OCI-LY7 (cell line): Measurements from ENCODE around the gene CACNA1D. TPM values are rescaled to one million over a fixed set of nuclear protein-coding genes. Genes with fewer than 3 reads are reported as not detected.

Experiments used
- BruUV-seq: library from RNA; stranded (reverse); fragments of 400-500 nt; replicated peaks from 2 replicates; lab custom pipeline; 2021; lab: Mats Ljungman, UMichigan
- CTCF ChIA-PET: fragments of 300-600 bp; sonication (Branson Sonifier 250); formaldehyde crosslinking; loops from one replicate; lab custom pipeline; 2022; ENCODE audit warnings: antibody characterized with exemption; ENCODE audit not compliant: unreplicated experiment; lab: Charles Lee
- POLR2A ChIA-PET: fragments of 300-600 bp; sonication (Branson Sonifier 250); formaldehyde crosslinking; loops from one replicate; lab custom pipeline; 2022; ENCODE audit warnings: antibody characterized with exemption; lab: Charles Lee
- DNase-seq: peaks from one replicate; pipeline ENCODE4 v3.0.0-alpha.2; 2015; ENCODE audit warnings: low spot score
- H2AFZ ChIP-seq: fragments of 200-600 bp; sonication (generic), shearing (Covaris generic); 2 replicates; pipeline ENCODE4 v1.6.1; 2014; ENCODE audit warnings: mild to moderate bottlenecking, antibody characterized with exemption, low read length, moderate library complexity
- H3K27ac ChIP-seq: fragments of 200-600 bp; sonication (generic); 2 replicates; pipeline ENCODE4 v1.5.1; 2014; ENCODE audit warnings: mixed run types, low read depth, mild to moderate bottlenecking, moderate library complexity, low read length, inconsistent platforms; ENCODE audit not compliant: poor library complexity, severe bottlenecking
- H3K36me3 ChIP-seq: fragments of 200-600 bp; sonication (generic); 2 replicates; pipeline ENCODE4 v1.6.1; 2014; ENCODE audit warnings: mild to moderate bottlenecking, antibody characterized with exemption, low read length, moderate library complexity, mixed read lengths; ENCODE audit not compliant: insufficient read depth
- H3K4me1 ChIP-seq: fragments of 200-600 bp; sonication (generic); 2 replicates; pipeline ENCODE4 v1.5.1; 2014; ENCODE audit warnings: mild to moderate bottlenecking, low read length; ENCODE audit not compliant: insufficient read depth, poor library complexity, severe bottlenecking
- H3K4me2 ChIP-seq: fragments of 200-600 bp; sonication (generic); 2 replicates; pipeline ENCODE4 v1.6.1; 2014; ENCODE audit warnings: mild to moderate bottlenecking, low read length
- H3K4me3 ChIP-seq: fragments of 200-600 bp; sonication (generic); 2 replicates; pipeline ENCODE4 v1.5.1; 2014; ENCODE audit warnings: mild to moderate bottlenecking, low read depth, low read length; ENCODE audit not compliant: poor library complexity, severe bottlenecking
- H3K79me2 ChIP-seq: fragments of 200-600 bp; sonication (generic); 2 replicates; pipeline ENCODE4 v1.6.1; 2016; ENCODE audit warnings: low read depth, mild to moderate bottlenecking, low read length, moderate library complexity, mixed read lengths; ENCODE audit not compliant: insufficient read depth
- H3K9me2 ChIP-seq: fragments of 200-600 bp; sonication (generic); 2 replicates; pipeline ENCODE4 v1.6.1; 2016; ENCODE audit warnings: mild to moderate bottlenecking, low read length, mixed read lengths; ENCODE audit not compliant: insufficient read depth
- H3K9me3 ChIP-seq: fragments of 200-600 bp; sonication (generic); 2 replicates; pipeline ENCODE4 v1.6.1; 2014; ENCODE audit warnings: mild to moderate bottlenecking, mixed run types, low read length, mixed read lengths
- H4K20me1 ChIP-seq: fragments of 200-600 bp; sonication (generic); 2 replicates; pipeline ENCODE4 v1.6.1; 2014; ENCODE audit warnings: mild to moderate bottlenecking, antibody characterized with exemption, low read length, moderate library complexity, mixed read lengths; ENCODE audit not compliant: insufficient read depth
- EZH2phosphoT487 ChIP-seq: fragments of 200-600 bp; sonication (generic); IDR thresholded peaks from 2 replicates; pipeline ENCODE4 v1.6.1; 2018; ENCODE audit warnings: low read depth, borderline replicate concordance, mild to moderate bottlenecking, mixed run types, antibody characterized with exemption, low read length, moderate library complexity, mixed read lengths
- intact Hi-C: fragments of 100-400 bp; cut with micrococcal nuclease; formaldehyde crosslinking; loops from one replicate; pipeline ENCODE4 v1.10.0; 2022; ENCODE audit not compliant: unreplicated experiment
- total RNA-seq, 2 experiments: library from RNA; depleted of rRNA in 1 of 2; stranded (reverse); fragments of >200 nt in 1 of 2; shearing (Covaris generic) in 1 of 2; gene quantifications; 2 replicates each; pipeline ENCODE4 v1.2.3, GENCODE V29; 2014 to 2022
- TF ChIP-seq, protein P1 (sequence below): fragments of 200-600 bp; sonication (generic); conservative IDR thresholded peaks from 2 replicates; pipeline ENCODE4 v1.5.1; 2014; ENCODE audit warnings: mild to moderate bottlenecking, antibody characterized with exemption, low read length, moderate library complexity, mixed read lengths

The CACNA1D gene
- total RNA-seq, 2 experiments from 2014 or later: 0.42 TPM; not detected in 1

DNA sequence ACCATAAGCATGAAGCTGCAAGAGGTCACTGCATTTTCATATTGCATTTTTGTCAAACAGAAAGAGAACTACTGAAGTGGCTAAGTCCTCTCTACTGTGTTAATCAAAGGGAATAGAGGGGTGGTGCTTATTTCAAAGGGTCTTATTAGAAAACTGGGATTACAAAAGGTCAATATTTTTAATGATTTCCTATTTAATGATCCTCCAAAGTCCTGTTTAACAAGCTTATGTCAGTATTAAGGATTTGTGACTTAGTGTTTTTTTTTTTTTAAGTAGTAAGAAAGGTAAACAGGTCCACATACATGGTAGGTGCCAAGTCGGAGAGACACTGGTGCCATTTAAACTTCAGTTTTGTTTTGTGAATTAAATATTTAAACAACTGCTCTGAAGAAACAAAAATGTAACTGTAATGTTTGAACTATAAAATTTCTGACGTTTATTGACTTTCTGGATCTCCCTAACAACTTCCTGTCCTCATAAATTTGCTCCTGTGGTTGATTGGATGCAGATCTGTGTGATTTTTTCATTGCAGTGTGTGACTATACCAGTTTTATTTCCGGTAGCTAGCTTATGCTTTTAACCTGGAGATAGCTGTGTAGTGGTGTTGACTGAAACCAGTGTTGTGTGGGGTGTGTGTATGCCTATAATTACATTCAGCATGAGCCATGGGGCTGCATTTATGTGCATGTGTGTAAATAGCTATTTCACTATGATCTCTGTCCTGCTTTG lies 8.6 kb upstream of the CACNA1D start:
- Histone ChIP-seq H2AFZ (no peak overlapping the region), H3K36me3 (no peaks in the 10 kb centered on the region), H3K27ac (no peak overlapping the region), H3K9me2 (no peaks in the 10 kb centered on the region), H4K20me1 (no peaks in the 10 kb centered on the region), H3K4me2 (no peak overlapping the region), H3K4me1 (no peaks in the 10 kb centered on the region), H3K79me2 (no peaks in the 10 kb centered on the region), H3K9me3 (no peaks in the 10 kb centered on the region), H3K4me3 (no peak overlapping the region)
- intact Hi-C loops: no loop called here
- CTCF ChIA-PET: no interaction called here
- POLR2A ChIA-PET: no interaction called here
- TF ChIP-seq, protein P1, sequence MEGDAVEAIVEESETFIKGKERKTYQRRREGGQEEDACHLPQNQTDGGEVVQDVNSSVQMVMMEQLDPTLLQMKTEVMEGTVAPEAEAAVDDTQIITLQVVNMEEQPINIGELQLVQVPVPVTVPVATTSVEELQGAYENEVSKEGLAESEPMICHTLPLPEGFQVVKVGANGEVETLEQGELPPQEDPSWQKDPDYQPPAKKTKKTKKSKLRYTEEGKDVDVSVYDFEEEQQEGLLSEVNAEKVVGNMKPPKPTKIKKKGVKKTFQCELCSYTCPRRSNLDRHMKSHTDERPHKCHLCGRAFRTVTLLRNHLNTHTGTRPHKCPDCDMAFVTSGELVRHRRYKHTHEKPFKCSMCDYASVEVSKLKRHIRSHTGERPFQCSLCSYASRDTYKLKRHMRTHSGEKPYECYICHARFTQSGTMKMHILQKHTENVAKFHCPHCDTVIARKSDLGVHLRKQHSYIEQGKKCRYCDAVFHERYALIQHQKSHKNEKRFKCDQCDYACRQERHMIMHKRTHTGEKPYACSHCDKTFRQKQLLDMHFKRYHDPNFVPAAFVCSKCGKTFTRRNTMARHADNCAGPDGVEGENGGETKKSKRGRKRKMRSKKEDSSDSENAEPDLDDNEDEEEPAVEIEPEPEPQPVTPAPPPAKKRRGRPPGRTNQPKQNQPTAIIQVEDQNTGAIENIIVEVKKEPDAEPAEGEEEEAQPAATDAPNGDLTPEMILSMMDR: no peak
- no peak for TF ChIP-seq EZH2phosphoT487
- no peak for DNase-seq
- no TSS peak for BruUV-seq

DNA sequence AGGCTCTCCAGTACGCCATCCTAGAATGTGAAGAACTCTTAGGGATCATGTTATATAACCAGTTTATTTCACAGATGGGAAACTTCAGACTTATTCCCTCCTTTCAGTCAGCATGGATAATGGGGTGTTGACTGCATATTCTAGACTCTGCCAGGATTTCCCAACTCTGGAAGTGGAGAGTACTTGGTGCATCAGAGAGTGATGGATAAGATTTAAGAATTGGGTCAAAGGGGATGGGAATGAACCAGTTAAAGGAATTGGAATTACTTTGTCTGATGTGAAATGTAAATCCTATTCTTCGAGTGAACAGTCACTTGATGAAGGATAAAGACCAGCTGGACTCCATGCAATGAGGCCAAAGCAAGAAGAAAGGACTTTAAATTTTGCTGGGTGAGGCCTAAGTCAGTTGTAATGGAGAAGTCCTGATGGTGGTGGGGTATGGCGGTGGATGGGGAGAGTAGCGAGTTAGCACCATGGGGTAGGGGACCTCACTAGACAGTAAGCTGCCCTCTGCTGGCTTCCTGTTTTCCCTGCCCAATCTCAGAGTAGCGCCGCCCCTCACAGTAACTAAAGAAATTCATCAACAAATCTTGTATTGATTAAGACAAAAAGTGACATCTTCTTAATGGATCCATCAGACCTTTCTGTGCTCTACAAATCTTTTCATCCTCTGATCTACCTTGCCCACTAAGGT lies 7.3 kb upstream of the CACNA1D start:
- Histone ChIP-seq H4K20me1 (no peaks in the 10 kb centered on the region), H3K9me3 (no peaks in the 10 kb centered on the region), H3K4me3 (no peak overlapping the region), H3K36me3 (no peaks in the 10 kb centered on the region), H3K4me2 (no peak overlapping the region), H3K79me2 (no peaks in the 10 kb centered on the region), H3K9me2 (no peaks in the 10 kb centered on the region), H2AFZ (no peak overlapping the region), H3K27ac (no peak overlapping the region), H3K4me1 (no peaks in the 10 kb centered on the region)
- no TSS peak for BruUV-seq
- DNase-seq: peak; percentile 6
- intact Hi-C loops: no loop called here
- TF ChIP-seq, protein P1: peak; percentile 46; the same call in 1 of the 2 replicates
- no peak for TF ChIP-seq EZH2phosphoT487
- POLR2A ChIA-PET: interaction anchor here (0.6 kb wide), 1 partner anchor 15 kb away, joined by 3 read pairs; no protein-coding TSS in a partner anchor
- CTCF ChIA-PET: no interaction called here

DNA sequence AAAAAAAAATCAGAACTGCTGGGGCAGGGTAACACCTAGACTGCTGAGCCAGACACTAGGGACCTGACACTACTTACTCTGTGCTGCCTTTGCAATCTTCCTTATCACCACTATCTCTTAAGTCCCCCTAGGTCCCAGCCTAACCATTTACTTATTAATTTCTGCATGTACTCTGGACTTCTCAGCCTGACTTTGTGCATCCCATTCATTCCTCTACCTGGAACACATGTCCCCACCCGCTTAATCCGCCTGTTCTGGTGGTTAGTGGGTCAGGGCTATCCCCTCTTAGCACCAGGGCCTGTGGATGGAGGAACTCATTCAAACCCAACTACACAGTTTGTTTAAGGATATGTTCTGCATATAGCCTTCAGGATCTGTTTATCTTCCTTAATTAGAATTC lies 5.0 kb upstream of the CACNA1D start:
- Histone ChIP-seq H3K4me1 (no peaks in the 10 kb centered on the region), H3K36me3 (no peaks in the 10 kb centered on the region), H2AFZ (no peak overlapping the region), H4K20me1 (no peaks in the 10 kb centered on the region), H3K79me2 (no peaks in the 10 kb centered on the region), H3K4me3 (no peak overlapping the region), H3K9me3 (no peaks in the 10 kb centered on the region), H3K4me2 (no peak overlapping the region), H3K9me2 (no peaks in the 10 kb centered on the region), H3K27ac (no peak overlapping the region)
- ChIA-PET POLR2A (no interaction called here), CTCF (no interaction called here)
- TF ChIP-seq, protein P1: no peak
- TF ChIP-seq EZH2phosphoT487: no peak
- DNase-seq: no peak
- BruUV-seq: no TSS peak
- intact Hi-C loops: no loop called here
